ENCODE measurements around the gene ZNF136. TPM values are rescaled to one million over a fixed set of nuclear protein-coding genes. Genes with fewer than 3 reads are reported as not detected.

The ZNF136 gene
- total and polyA plus RNA-seq, 2 of the 13 experiments (the other 11 are each of a cell fraction or from before 2014, with no cell fraction given), result 2.5 to 10.2 TPM

GRCh38 chr19:12117201-12117970 is 45.5 kb upstream of the ZNF136 start (continued):
- TF ChIP-seq ZNF564 (CRISPR knock-in tag; IDR thresholded peaks at IDR 0.05) (no peak), ZBTB26 (CRISPR knock-in tag; IDR thresholded peaks at IDR 0.05; ENCODE audit: borderline replicate concordance) (no peak), HHEX (CRISPR knock-in tag; IDR thresholded peaks at IDR 0.05) (no peak), ZNF609 (CRISPR knock-in tag; IDR thresholded peaks at IDR 0.05; ENCODE audit: borderline replicate concordance) (no peak), MED8 (CRISPR knock-in tag; IDR thresholded peaks at IDR 0.05; ENCODE audit: insufficient replicate concordance) (no peak), ZNF180 (CRISPR knock-in tag; IDR thresholded peaks at IDR 0.05; ENCODE audit: borderline replicate concordance, low read depth) (no peak), ZNF235 (CRISPR knock-in tag; IDR thresholded peaks at IDR 0.05; ENCODE audit: borderline replicate concordance) (no peak), ZMAT3 (CRISPR knock-in tag; conservative IDR thresholded peaks at IDR 0.05) (no peak), ZNF12 (CRISPR knock-in tag; IDR thresholded peaks at IDR 0.05) (no peak), HNRNPUL1 (IDR thresholded peaks at IDR 0.05; ENCODE audit: low read depth, low read length) (no peak), ZSCAN21 (CRISPR knock-in tag; IDR thresholded peaks at IDR 0.05; ENCODE audit: borderline replicate concordance) (no peak), ZNF225 (CRISPR knock-in tag; IDR thresholded peaks at IDR 0.05) (no peak), ZNF3 (CRISPR knock-in tag; IDR thresholded peaks at IDR 0.05) (no peak), CHD4 (IDR thresholded peaks at IDR 0.05; ENCODE audit: borderline replicate concordance, low read length) (no peak), ZNF543 (CRISPR knock-in tag; IDR thresholded peaks at IDR 0.05) (no peak), ZBTB44 (CRISPR knock-in tag; IDR thresholded peaks at IDR 0.05) (no peak), RBM22 (optimal IDR thresholded peaks at IDR 0.05; ENCODE audit: low read length) (no peak), MXD4 (CRISPR knock-in tag; IDR thresholded peaks at IDR 0.05) (no peak), ZNF296 (CRISPR knock-in tag; conservative IDR thresholded peaks at IDR 0.05) (no peak), SALL2 (CRISPR knock-in tag; IDR thresholded peaks at IDR 0.05) (no peak), ZNF7 (CRISPR knock-in tag; IDR thresholded peaks at IDR 0.05) (no peak), IRF2 (CRISPR knock-in tag; IDR thresholded peaks at IDR 0.05) (no peak), ELK4 (CRISPR knock-in tag; IDR thresholded peaks at IDR 0.05; ENCODE audit: borderline replicate concordance) (no peak)

All from HepG2 (cell line).